Immature natural killer cell (primary cell): Measurements from ENCODE around the gene SLC25A34. TPM values are rescaled to one million over a fixed set of nuclear protein-coding genes. Genes with fewer than 3 reads are reported as not detected.

ENCODE experiments used
- DNase-seq, 3 donors: peaks; one replicate each; pipeline ENCODE4 v3.0.0; 2022; ENCODE audit warnings: mixed read lengths in 1 of 3
- H3K27ac Mint-ChIP-seq, 6 donors: one replicate each; pipeline ENCODE4 v1.8.0; 2020; ENCODE audit warnings: mixed read lengths in 6 of 6, mild to moderate bottlenecking in 5 of 6, inconsistent platforms in 4 of 6, moderate library complexity in 3 of 6
- H3K27me3 Mint-ChIP-seq, 3 donors: one replicate each; pipeline ENCODE4 v1.8.0; 2020 to 2021; ENCODE audit warnings: low read depth in 3 of 3, mild to moderate bottlenecking in 3 of 3, mixed read lengths in 3 of 3, moderate library complexity in 3 of 3, inconsistent platforms in 1 of 3
- H3K36me3 Mint-ChIP-seq, 3 donors: one replicate each; pipeline ENCODE4 v1.8.0; 2020; ENCODE audit warnings: mixed read lengths in 3 of 3, inconsistent platforms in 2 of 3, mild to moderate bottlenecking in 2 of 3
- H3K4me1 Mint-ChIP-seq, 2 donors: one replicate each; pipeline ENCODE4 v1.8.0; 2020; ENCODE audit warnings: inconsistent platforms in 2 of 2, mild to moderate bottlenecking in 2 of 2, mixed read lengths in 2 of 2, moderate library complexity in 1 of 2
- H3K4me3 Mint-ChIP-seq, 5 donors: one replicate each; pipeline ENCODE4 v1.8.0; 2020; ENCODE audit warnings: mild to moderate bottlenecking in 5 of 5, mixed read lengths in 5 of 5, inconsistent platforms in 3 of 5, moderate library complexity in 3 of 5
- H3K9me3 Mint-ChIP-seq, 6 donors: one replicate each; pipeline ENCODE4 v1.8.0; 2020; ENCODE audit warnings: mild to moderate bottlenecking in 6 of 6, mixed read lengths in 6 of 6, inconsistent platforms in 4 of 6, moderate library complexity in 3 of 6
- polyA plus RNA-seq, 3 donors: library from polyadenylated mRNA; unstranded; fragments of 300-500 nt; fragmentation: Illumina TruSeq; gene quantifications; one replicate each; pipeline ENCODE4 v1.2.3, GENCODE V29; 2021

SLC25A34 gene
- polyA plus RNA-seq, 3 donors from 2014 or later, result not detected

- H3K9me3 Mint-ChIP-seq, result no peaks in the 10 kb centered on the region
- H3K4me3 Mint-ChIP-seq, result no peak within 1 kb of the TSS
Measured at GRCh38 chr1:15742339-15742801, 6.3 kb downstream of the SLC25A34 start, which contains the start of gene TMEM82. TMEM82 (plus strand) TSS chr1:15742499; CDS start chr1:15742560, 61 bp downstream.

DNA sequence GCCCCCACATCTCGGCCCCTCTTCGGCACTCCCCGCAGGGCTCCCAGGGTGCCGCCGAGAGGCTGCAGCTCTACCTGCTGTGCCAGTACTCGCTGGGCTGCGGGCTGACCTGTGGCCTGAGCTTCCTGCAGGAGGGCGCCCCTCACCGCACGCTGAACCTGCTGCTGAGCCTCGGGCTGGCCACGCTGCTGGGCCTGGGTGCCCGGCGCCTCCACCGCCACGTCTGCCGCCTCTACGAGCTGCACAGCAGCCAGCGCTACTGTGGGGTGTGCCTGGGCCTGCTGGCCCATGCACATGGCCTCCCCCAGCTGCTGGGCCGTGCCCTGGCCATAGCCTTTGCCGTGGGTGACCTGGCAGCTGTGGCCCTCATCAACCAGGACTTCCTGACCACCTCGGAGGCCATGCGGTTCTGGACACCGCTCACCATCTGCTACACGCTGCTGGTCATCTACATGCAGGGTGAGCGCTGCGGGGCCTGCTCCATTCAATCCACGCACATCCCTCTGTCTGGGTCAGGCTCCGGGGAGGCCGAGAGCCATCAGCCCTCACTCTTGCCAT, 8.1 kb downstream of the SLC25A34 start:
- Mint-ChIP-seq H3K4me1 (peaks cover 0 to 1% of the 10 kb centered on the region in 2 donors), H3K9me3 (no peaks in the 10 kb centered on the region), H3K4me3 (no peak overlapping the region), H3K27me3 (peaks cover 0 to 2% (median 0%) of the 10 kb centered on the region in 3 donors), H3K36me3 (no peaks in the 10 kb centered on the region), H3K27ac (no peak overlapping the region)
- no peak for DNase-seq

More at GRCh38 chr1:15742339-15742801, 6.3 kb downstream of the SLC25A34 start, which contains the start of gene TMEM82:
- H3K27ac Mint-ChIP-seq, result no peak within 1 kb of the TSS
- no peak for DNase-seq
- H3K36me3 Mint-ChIP-seq, result no peaks in the 10 kb centered on the region
- peaks cover 0 to 1% of the 10 kb centered on the region in 2 donors for H3K4me1 Mint-ChIP-seq
- H3K27me3 Mint-ChIP-seq, result peaks cover 0 to 2% (median 0%) of the 10 kb centered on the region in 3 donors

DNA sequence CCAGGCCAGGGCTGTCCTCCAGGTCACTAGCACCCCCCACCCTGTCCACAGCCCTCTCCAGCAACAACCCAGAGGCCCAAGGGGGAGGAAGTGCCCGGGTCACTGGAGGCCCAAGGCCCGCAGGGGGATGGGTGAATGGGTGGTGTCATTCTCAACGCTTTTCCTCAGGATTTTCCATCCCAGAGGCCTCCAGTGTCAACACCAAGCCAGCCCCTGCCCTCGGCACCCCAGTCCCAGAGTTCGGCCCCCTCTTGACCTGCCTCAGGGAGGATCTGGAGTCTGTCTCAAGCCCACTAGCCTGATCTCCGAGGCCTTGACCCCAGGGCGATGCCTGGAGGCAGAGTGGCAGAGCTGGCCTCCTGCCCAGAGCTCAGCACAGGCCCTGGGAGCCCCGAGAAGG, 11.3 kb downstream of the SLC25A34 start:
- Mint-ChIP-seq H3K27me3 (no peaks in the 10 kb centered on the region), H3K4me1 (no peaks in the 10 kb centered on the region), H3K36me3 (no peaks in the 10 kb centered on the region), H3K27ac (no peak overlapping the region), H3K9me3 (no peaks in the 10 kb centered on the region), H3K4me3 (no peak overlapping the region)
- no peak for DNase-seq

GRCh38 chr1:15748264-15748663, 12.2 kb downstream of the SLC25A34 start:
- no peaks in the 10 kb centered on the region for H3K4me1 Mint-ChIP-seq
- H3K4me3 Mint-ChIP-seq, result no peak overlapping the region
- H3K9me3 Mint-ChIP-seq, result no peaks in the 10 kb centered on the region
- H3K27ac Mint-ChIP-seq, result no peak overlapping the region
- peaks cover 0 to 2% (median 1%) of the 10 kb centered on the region in 3 donors for H3K27me3 Mint-ChIP-seq
- DNase-seq, result no peak
- no peaks in the 10 kb centered on the region for H3K36me3 Mint-ChIP-seq

GRCh38 chr1:15748690-15749398, 12.8 kb downstream of the SLC25A34 start:
- H3K9me3 Mint-ChIP-seq, result no peaks in the 10 kb centered on the region
- H3K4me1 Mint-ChIP-seq, result no peaks in the 10 kb centered on the region
- no peaks in the 10 kb centered on the region for H3K36me3 Mint-ChIP-seq
- H3K4me3 Mint-ChIP-seq, result no peak overlapping the region
- H3K27ac Mint-ChIP-seq, result no peak overlapping the region
- DNase-seq, result no peak
- H3K27me3 Mint-ChIP-seq, result peaks cover 0 to 6% (median 3%) of the 10 kb centered on the region in 3 donors

DNA sequence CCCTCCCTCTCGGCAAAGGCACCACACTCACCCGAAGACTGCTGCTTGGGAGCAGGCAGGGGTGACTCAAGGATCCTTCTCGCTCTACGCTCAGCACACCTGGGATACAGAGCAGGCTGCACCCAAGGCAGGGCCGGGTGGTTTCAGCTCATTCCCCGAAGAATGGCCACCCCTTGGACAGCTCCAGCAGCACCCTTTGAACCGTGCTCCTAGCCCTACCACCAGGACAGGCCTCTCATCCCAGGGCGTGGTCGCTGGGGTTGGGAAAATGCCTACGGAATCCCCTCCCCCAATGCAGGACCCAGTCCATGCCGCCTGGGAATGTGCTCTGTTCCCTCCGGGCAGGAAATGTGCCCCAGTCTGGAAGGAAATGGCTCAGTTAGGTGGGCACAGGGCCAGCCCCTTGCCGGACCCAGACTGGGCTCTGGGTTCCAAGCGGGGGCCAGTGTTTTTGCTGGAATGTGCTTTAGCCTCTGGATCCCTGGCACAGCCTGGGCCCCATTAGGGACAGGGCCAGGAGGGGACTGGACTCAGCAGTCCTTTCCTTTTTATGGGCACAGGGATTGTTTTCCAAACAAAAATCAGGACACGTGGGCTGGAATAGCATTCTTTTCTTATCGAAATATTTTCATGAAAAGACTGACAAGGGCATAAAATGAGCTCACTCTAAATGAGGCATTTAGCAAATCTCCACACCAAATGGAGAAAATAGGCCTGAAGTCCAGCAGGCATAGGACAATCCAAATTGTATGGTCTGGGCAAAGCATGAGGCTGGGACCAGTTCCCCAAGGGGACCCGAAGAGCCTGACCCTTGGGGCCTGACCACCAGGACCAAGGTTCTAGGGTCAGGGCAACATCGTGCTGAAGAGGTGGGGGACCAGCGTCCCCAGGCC, 13.6 kb downstream of the SLC25A34 start:
- no peaks in the 10 kb centered on the region for H3K36me3 Mint-ChIP-seq
- H3K4me3 Mint-ChIP-seq, result no peak overlapping the region
- H3K27me3 Mint-ChIP-seq, result peaks cover 0 to 6% (median 3%) of the 10 kb centered on the region in 3 donors
- no peak for DNase-seq
- no peaks in the 10 kb centered on the region for H3K4me1 Mint-ChIP-seq
- no peaks in the 10 kb centered on the region for H3K9me3 Mint-ChIP-seq
- no peak overlapping the region for H3K27ac Mint-ChIP-seq

GRCh38 chr1:15750924-15751323, 14.9 kb downstream of the SLC25A34 start:
- H3K27me3 Mint-ChIP-seq, result peaks cover 3 to 6% (median 3%) of the 10 kb centered on the region in 3 donors
- no peak for DNase-seq
- no peaks in the 10 kb centered on the region for H3K4me1 Mint-ChIP-seq
- H3K36me3 Mint-ChIP-seq, result no peaks in the 10 kb centered on the region
- no peaks in the 10 kb centered on the region for H3K9me3 Mint-ChIP-seq
- no peak overlapping the region for H3K4me3 Mint-ChIP-seq
- H3K27ac Mint-ChIP-seq, result no peak overlapping the region

DNA sequence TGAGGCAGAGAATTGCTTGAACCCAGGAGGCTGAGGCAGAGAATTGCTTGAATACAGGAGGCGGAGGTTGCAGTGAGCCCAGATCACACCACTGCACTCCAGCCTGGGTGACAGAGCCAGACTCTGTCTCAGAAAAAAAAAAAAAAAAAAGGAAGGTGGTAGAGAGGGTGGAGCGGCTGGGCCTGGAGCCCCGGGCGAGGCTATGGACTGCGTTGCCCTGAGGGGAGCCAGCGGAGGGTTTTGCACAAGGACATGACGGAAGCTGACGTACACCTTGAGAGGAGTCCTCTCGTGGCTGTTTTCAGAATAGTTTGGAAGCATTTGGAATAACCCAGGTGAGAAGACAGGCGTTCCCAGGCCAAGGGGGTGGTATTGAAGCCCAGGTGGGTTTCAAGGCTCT, 15.7 kb downstream of the SLC25A34 start:
- DNase-seq, result no peak
- no peaks in the 10 kb centered on the region for H3K36me3 Mint-ChIP-seq
- H3K4me1 Mint-ChIP-seq, result no peaks in the 10 kb centered on the region
- no peak overlapping the region for H3K27ac Mint-ChIP-seq
- H3K27me3 Mint-ChIP-seq, result peaks cover 3 to 6% (median 3%) of the 10 kb centered on the region in 3 donors
- H3K4me3 Mint-ChIP-seq, result no peak overlapping the region
- no peaks in the 10 kb centered on the region for H3K9me3 Mint-ChIP-seq

DNA sequence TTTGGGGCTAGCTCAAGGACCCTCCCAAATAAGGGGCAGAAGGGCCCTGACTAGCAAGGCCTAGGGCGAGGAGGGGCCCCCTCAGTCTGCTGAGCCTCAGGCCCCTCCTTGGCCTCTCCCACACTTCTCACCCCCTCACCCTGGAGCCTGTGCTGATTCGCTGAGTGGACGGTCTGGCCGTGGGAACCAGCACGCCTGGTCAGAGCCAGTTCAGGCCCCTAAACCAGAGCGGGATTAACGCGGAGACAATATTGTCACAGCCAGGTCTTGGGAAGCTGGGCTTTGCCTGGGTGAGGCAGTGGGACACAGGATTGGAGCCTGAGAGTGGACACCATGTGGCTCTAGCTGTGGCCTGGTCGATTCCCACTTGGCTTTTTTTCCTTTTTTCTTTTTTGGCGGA, 17.7 kb downstream of the SLC25A34 start:
- peaks cover 5 to 10% (median 8%) of the 10 kb centered on the region in 3 donors for H3K27me3 Mint-ChIP-seq
- no peak overlapping the region for H3K4me3 Mint-ChIP-seq
- H3K9me3 Mint-ChIP-seq, result no peaks in the 10 kb centered on the region
- DNase-seq, result no peak
- peaks cover 0 to 2% of the 10 kb centered on the region in 2 donors for H3K4me1 Mint-ChIP-seq
- H3K27ac Mint-ChIP-seq, result no peak overlapping the region
- H3K36me3 Mint-ChIP-seq, result no peaks in the 10 kb centered on the region

GRCh38 chr1:15755021-15755645, 19.1 kb downstream of the SLC25A34 start:
- DNase-seq, result no peak
- H3K4me1 Mint-ChIP-seq, result peaks cover 0 to 4% of the 10 kb centered on the region in 2 donors
- peaks cover 5 to 14% (median 8%) of the 10 kb centered on the region in 3 donors for H3K27me3 Mint-ChIP-seq
- no peaks in the 10 kb centered on the region for H3K9me3 Mint-ChIP-seq
- no peak overlapping the region for H3K27ac Mint-ChIP-seq
- H3K36me3 Mint-ChIP-seq, result no peaks in the 10 kb centered on the region
- H3K4me3 Mint-ChIP-seq, result no peak overlapping the region

GRCh38 chr1:15755646-15756040, 19.6 kb downstream of the SLC25A34 start:
- H3K27ac Mint-ChIP-seq, result no peak overlapping the region
- no peak for DNase-seq
- H3K9me3 Mint-ChIP-seq, result no peaks in the 10 kb centered on the region
- peaks cover 5 to 15% (median 8%) of the 10 kb centered on the region in 3 donors for H3K27me3 Mint-ChIP-seq
- H3K4me3 Mint-ChIP-seq, result no peak overlapping the region
- no peaks in the 10 kb centered on the region for H3K36me3 Mint-ChIP-seq
- H3K4me1 Mint-ChIP-seq, result peaks cover 0 to 4% of the 10 kb centered on the region in 2 donors

DNA sequence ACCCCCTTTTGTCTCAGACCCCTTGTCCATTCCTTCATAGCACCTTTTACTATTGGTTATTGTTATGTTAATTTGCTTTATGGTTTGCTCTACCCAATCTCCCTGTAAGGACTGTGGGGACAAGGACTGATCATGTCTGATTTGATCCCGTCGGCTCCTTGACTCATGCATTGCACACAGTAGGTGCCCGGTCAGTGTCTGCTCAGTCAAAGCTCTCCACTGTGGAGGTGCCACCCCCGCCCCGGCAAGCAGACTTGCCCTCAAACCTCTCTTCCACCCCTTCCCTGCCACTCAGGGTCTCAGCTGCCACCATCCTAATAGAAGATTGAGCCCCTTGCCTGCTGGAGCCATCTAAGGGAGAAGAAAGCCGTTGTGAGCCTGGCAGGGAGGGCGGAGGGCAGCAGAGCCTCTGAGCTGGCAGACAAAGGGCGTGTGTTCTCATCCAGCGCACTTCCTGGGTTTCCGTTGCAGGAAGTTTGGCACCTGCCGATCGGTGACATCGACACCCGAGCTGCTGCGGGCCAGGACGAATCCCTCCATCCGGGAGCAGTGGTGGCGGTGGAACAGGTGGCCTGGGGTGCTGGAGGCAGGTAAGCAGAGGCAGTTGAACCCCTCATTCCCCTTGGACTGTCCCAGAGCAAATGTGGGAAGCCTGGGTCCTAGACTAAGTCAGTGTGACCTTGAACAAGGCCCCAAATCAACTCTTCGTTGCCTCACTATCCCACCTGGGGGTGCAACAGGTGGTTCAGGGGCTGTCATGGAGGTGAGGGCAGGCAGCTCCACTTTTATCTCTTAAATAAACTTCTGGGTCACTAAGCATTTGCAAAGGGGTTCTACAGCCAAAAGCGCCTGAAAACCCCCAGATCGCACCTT, 20.3 kb downstream of the SLC25A34 start:
- Mint-ChIP-seq H3K9me3 (no peaks in the 10 kb centered on the region), H3K4me1 (peaks cover 0 to 4% of the 10 kb centered on the region in 2 donors), H3K27me3 (peaks cover 5 to 18% (median 8%) of the 10 kb centered on the region in 3 donors), H3K27ac (no peak overlapping the region), H3K36me3 (no peaks in the 10 kb centered on the region), H3K4me3 (no peak overlapping the region)
- no peak for DNase-seq
